SK-N-SH (cell line): ENCODE data around the gene CYYR1. TPM values are rescaled to one million over a fixed set of nuclear protein-coding genes. Genes with fewer than 3 reads are reported as not detected.
A peak's percentile ranks its signal among the peaks of the same experiment; 100 is the strongest.

Experiments used
- CTCF ChIA-PET: fragments of 300-600, 350-600 bp; formaldehyde crosslinking; extraction: SDS; loops from one replicate; lab custom pipeline; 2021; lab: Yijun Ruan, JAX
- POLR2A ChIA-PET: fragments of 350-600 bp; sonication (Branson Sonifier 250); formaldehyde crosslinking; extraction: SDS; loops from one replicate; lab custom pipeline; 2020; ENCODE audit warnings: antibody characterized with exemption, inconsistent platforms; lab: Yijun Ruan, JAX
- DNase-seq: peaks from one replicate; pipeline ENCODE4 v3.0.0; 2012
- H2AFZ ChIP-seq: fragments of 200-600 bp; sonication (generic); 2 replicates; pipeline ENCODE4 v1.8.1; 2016; ENCODE audit warnings: antibody characterized with exemption, mild to moderate bottlenecking, low read depth
- H3F3A ChIP-seq: fragments of 200-600 bp; sonication (generic); replicated peaks from 2 replicates; pipeline ENCODE3; 2016; ENCODE audit warnings: antibody characterized with exemption, mild to moderate bottlenecking; ENCODE audit not compliant: insufficient read depth
- H3K27ac ChIP-seq, 2 experiments: fragments of 200-500 bp in 1 of 2; fragments of 200-600 bp in 1 of 2; sonication (Bioruptor generic) in 1 of 2; sonication (generic), shearing (Covaris generic) in 1 of 2; 2 replicates each; pipeline versions ENCODE4 v1.5.1 to v1.6.1; 2014 to 2016; ENCODE audit warnings: low read depth in 2 of 2, inconsistent platforms in 1 of 2, low read length in 1 of 2, mild to moderate bottlenecking in 1 of 2, mixed read lengths in 1 of 2
- H3K27me3 ChIP-seq: fragments of 200-600 bp; sonication (generic), shearing (Covaris generic); 2 replicates; pipeline ENCODE4 v1.6.1; 2016; ENCODE audit warnings: mixed run types; ENCODE audit not compliant: insufficient read depth
- H3K36me3 ChIP-seq, 2 experiments: fragments of 200-500 bp in 1 of 2; fragments of 200-600 bp in 1 of 2; sonication (Bioruptor generic) in 1 of 2; sonication (generic) in 1 of 2; replicated peaks in 1 of 2; 2 replicates each; pipeline versions ENCODE3 to v1.5.1; 2014 to 2016; ENCODE audit warnings: low read length in 1 of 2, mild to moderate bottlenecking in 1 of 2; ENCODE audit not compliant: insufficient read depth in 2 of 2, control insufficient read depth in 1 of 2
- H3K4me1 ChIP-seq, 2 experiments: fragments of 200-500 bp in 1 of 2; fragments of 200-600 bp in 1 of 2; sonication (Bioruptor generic) in 1 of 2; sonication (generic), shearing (Covaris generic) in 1 of 2; 2 replicates each; pipeline versions ENCODE4 v1.5.1 to v1.6.1; 2014 to 2016; ENCODE audit warnings: low read depth in 1 of 2, low read length in 1 of 2, mixed run types in 1 of 2; ENCODE audit not compliant: insufficient read depth in 2 of 2, control insufficient read depth in 1 of 2
- H3K4me2 ChIP-seq: fragments of 200-600 bp; sonication (generic), shearing (Covaris generic); 2 replicates; pipeline ENCODE4 v1.6.1; 2017; ENCODE audit warnings: mixed run types
- H3K4me3 ChIP-seq, 2 experiments: fragments of 200-500 bp in 1 of 2; fragments of 200-600 bp in 1 of 2; sonication (Bioruptor generic) in 1 of 2; sonication (generic), shearing (Covaris generic) in 1 of 2; 2 replicates each; pipeline versions ENCODE4 v1.5.1 to v1.8.1; 2014 to 2016; ENCODE audit warnings: low read depth in 2 of 2, inconsistent platforms in 1 of 2, low read length in 1 of 2, mild to moderate bottlenecking in 1 of 2, mixed read lengths in 1 of 2, moderate library complexity in 1 of 2
- H3K79me2 ChIP-seq: fragments of 200-600 bp; sonication (generic); 2 replicates; pipeline ENCODE4 v1.8.1; 2017; ENCODE audit warnings: mild to moderate bottlenecking; ENCODE audit not compliant: insufficient read depth
- H3K9ac ChIP-seq: fragments of 200-600 bp; sonication (generic); 2 replicates; pipeline ENCODE4 v1.6.1; 2017; ENCODE audit warnings: mixed run types
- H3K9me2 ChIP-seq: fragments of 200-600 bp; sonication (generic); 2 replicates; pipeline ENCODE4 v1.6.1; 2017; ENCODE audit warnings: mixed run types
- H3K9me3 ChIP-seq: fragments of 200-600 bp; sonication (generic); 2 replicates; pipeline ENCODE4 v1.6.1; 2017; ENCODE audit warnings: mixed run types, mild to moderate bottlenecking, moderate library complexity
- H4K20me1 ChIP-seq: fragments of 200-600 bp; sonication (generic); 2 replicates; pipeline ENCODE4 v1.6.1; 2017; ENCODE audit warnings: mild to moderate bottlenecking, mixed run types; ENCODE audit not compliant: insufficient read depth
- ELF1 ChIP-seq: IDR thresholded peaks from 2 replicates; pipeline ENCODE4 v1.4.0; 2012
- GABPA ChIP-seq: IDR thresholded peaks from 2 replicates; pipeline ENCODE4 v1.4.0; 2012; ENCODE audit warnings: low read depth, mild to moderate bottlenecking
- NRF1 ChIP-seq: IDR thresholded peaks from 2 replicates; pipeline ENCODE4 v1.6.1; 2012; ENCODE audit warnings: low read depth, mild to moderate bottlenecking, low read length
- POLR2AphosphoS5 ChIP-seq: IDR thresholded peaks from 2 replicates; pipeline ENCODE4 v1.6.1; 2012; ENCODE audit warnings: low read depth, low read length
- RAD21 ChIP-seq: IDR thresholded peaks from 2 replicates; pipeline ENCODE4 v1.6.1; 2012; ENCODE audit warnings: mild to moderate bottlenecking, low read length
- RCOR1 ChIP-seq: fragments of 150-350 bp; IDR thresholded peaks from 2 replicates; pipeline ENCODE4 v1.6.1; 2017; ENCODE audit warnings: antibody characterized with exemption, low read length
- RFX5 ChIP-seq: IDR thresholded peaks from 2 replicates; pipeline ENCODE4 v1.6.1; 2012; ENCODE audit warnings: mild to moderate bottlenecking, improper control_type of control experiment, low read length
- TEAD4 ChIP-seq: IDR thresholded peaks from 2 replicates; pipeline ENCODE4 v1.4.0; 2012; ENCODE audit warnings: mild to moderate bottlenecking, borderline replicate concordance; ENCODE audit not compliant: insufficient read depth
- WGBS: methylation state at CpG from one replicate; pipeline ENCODE4 v1.1.6; 2017; ENCODE audit warnings: low lambda C conversion rate; 5-methylcytosine and 5-hydroxymethylcytosine counted together
- polyA plus RNA-seq, 3 experiments: library from polyadenylated mRNA; depleted of rRNA; stranded (reverse); fragments of >200 nt; gene quantifications; 2 replicates each; pipeline ENCODE4 v1.2.3, GENCODE V29; 2012
- TF ChIP-seq, protein P1 (sequence below): IDR thresholded peaks from 2 replicates; pipeline ENCODE4 v1.4.0; 2012; ENCODE audit warnings: low read depth, borderline replicate concordance
- TF ChIP-seq, protein P2 (sequence below): fragments of 150-350 bp; IDR thresholded peaks from 2 replicates; pipeline ENCODE4 v1.6.1; 2017; ENCODE audit warnings: antibody characterized with exemption, low read length, low read depth, borderline replicate concordance
- TF ChIP-seq, protein P3 (sequence below): IDR thresholded peaks from 2 replicates; pipeline ENCODE4 v1.4.0; 2012; ENCODE audit warnings: low read depth

CYYR1 gene
- not detected in 2 replicates for polyA plus RNA-seq (2012; rRNA removed)
- polyA plus RNA-seq (2012; cell fraction: cytosol; rRNA removed): not detected in 2 replicates
- polyA plus RNA-seq (2012; cell fraction: nucleus; rRNA removed): not detected in 2 replicates

DNA sequence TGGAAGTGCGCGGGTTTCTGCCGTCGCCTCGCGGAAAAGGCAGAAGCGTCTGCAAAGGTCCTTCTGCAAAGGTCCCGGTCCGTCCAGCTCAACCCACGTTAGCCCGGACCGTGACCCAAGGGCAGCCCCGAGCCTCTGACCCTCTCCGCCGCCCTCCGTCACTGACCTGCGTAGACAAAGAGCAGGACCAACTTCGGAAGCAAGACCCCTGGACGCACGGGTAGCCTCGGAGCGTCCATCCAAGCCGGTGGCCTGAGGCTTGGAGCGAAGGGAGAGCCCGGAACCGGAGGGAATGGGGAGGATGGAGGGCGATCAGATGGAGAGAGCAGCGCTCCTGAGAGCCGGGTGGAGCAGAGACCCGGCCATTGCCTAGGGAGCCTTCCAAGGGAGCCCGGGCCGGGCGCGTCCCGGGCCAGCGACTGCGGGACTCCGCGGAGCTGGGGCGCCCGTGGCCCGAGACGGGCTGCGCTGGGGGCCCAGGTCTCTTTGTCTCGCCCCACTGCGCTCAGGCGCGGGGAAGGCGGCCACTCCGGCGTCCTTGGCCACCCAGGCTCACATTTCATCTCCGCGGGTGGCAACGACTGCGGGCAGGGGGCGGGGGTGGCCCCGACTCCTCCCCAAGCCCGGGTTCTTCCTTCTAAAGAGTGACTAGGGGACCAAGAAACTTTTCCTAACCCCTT, at the start of gene CYYR1:
CYYR1 (minus strand) TSS at position 585 of the 680 bp plus-strand sequence; CDS start at position 239, 346 bp downstream.
- peak; percentile 9 for DNase-seq

GRCh38 chr21:26617176-26617575, 44.1 kb upstream of the CYYR1 start:
- CTCF ChIA-PET: interaction anchor here (1.0 kb wide), 2 partner anchors 15 to 446 kb away, joined by 3 to 4 read pairs; partner anchors contain the start of gene APP
- Histone ChIP-seq H3K27ac (no peak overlapping the region), H3K9me2 (no peaks in the 10 kb centered on the region)
- TF ChIP-seq, protein P1, sequence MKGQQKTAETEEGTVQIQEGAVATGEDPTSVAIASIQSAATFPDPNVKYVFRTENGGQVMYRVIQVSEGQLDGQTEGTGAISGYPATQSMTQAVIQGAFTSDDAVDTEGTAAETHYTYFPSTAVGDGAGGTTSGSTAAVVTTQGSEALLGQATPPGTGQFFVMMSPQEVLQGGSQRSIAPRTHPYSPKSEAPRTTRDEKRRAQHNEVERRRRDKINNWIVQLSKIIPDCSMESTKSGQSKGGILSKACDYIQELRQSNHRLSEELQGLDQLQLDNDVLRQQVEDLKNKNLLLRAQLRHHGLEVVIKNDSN: no peak
- TF ChIP-seq RAD21 (no peak), GABPA (no peak), RFX5 (no peak), POLR2AphosphoS5 (no peak), ELF1 (no peak), NRF1 (no peak), RCOR1 (no peak), TEAD4 (no peak)
- TF ChIP-seq, protein P2, sequence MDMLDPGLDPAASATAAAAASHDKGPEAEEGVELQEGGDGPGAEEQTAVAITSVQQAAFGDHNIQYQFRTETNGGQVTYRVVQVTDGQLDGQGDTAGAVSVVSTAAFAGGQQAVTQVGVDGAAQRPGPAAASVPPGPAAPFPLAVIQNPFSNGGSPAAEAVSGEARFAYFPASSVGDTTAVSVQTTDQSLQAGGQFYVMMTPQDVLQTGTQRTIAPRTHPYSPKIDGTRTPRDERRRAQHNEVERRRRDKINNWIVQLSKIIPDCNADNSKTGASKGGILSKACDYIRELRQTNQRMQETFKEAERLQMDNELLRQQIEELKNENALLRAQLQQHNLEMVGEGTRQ: no peak
- TF ChIP-seq, all 33 proteins: peak for 0
- Histone ChIP-seq H3K9me3 (no peaks in the 10 kb centered on the region), H3K4me2 (no peak overlapping the region), H3K9ac (no peak overlapping the region), H2AFZ (no peak overlapping the region), H3K79me2 (no peaks in the 10 kb centered on the region), H3F3A (no peaks in the 10 kb centered on the region), H3K36me3 (no peaks in the 10 kb centered on the region), H3K27me3 (no peaks in the 10 kb centered on the region), H4K20me1 (no peaks in the 10 kb centered on the region), H3K4me3 (no peak overlapping the region), H3K4me1 (no peaks in the 10 kb centered on the region; a peak in 1 of 4 replicates)
- no peak for DNase-seq
- WGBS: 12% methylated on average over 1 of the region's 1 CpG
- POLR2A ChIA-PET: no interaction called here

More for the DNA sequence above, at the start of gene CYYR1:
- no peaks in the 10 kb centered on the region for H3K36me3 ChIP-seq
- no peaks in the 10 kb centered on the region for H3K27me3 ChIP-seq
- WGBS: 70% methylated on average over 26 of the region's 58 CpGs
- no peak within 1 kb of the TSS for H3K9ac ChIP-seq
- no peaks in the 10 kb centered on the region for H4K20me1 ChIP-seq
- no peak within 1 kb of the TSS for H3K4me2 ChIP-seq
- H2AFZ ChIP-seq: no peak within 1 kb of the TSS
- no peaks in the 10 kb centered on the region for H3K9me2 ChIP-seq
- TF ChIP-seq ELF1: no peak
- TF ChIP-seq, protein P3, sequence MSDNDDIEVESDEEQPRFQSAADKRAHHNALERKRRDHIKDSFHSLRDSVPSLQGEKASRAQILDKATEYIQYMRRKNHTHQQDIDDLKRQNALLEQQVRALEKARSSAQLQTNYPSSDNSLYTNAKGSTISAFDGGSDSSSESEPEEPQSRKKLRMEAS: no peak
- TF ChIP-seq, protein P1: no peak
- no peak within 1 kb of the TSS for H3K27ac ChIP-seq
- no peaks in the 10 kb centered on the region for H3K79me2 ChIP-seq
- POLR2A ChIA-PET: no interaction called here
- no peaks in the 10 kb centered on the region for H3K4me1 ChIP-seq
- H3K4me3 ChIP-seq: no peak within 1 kb of the TSS
- H3K9me3 ChIP-seq: no peaks in the 10 kb centered on the region
- CTCF ChIA-PET: no interaction called here
- H3F3A ChIP-seq: no peaks in the 10 kb centered on the region
